OCI-LY1 (cell line): ENCODE measurements around the gene CHST13.

Experiments
- H2AFZ ChIP-seq: fragments of 200-600 bp; sonication (generic), shearing (Covaris generic); 2 replicates; pipeline ENCODE4 v1.6.0; 2014; ENCODE audit warnings: antibody characterized with exemption, mild to moderate bottlenecking, low read length
- H3F3A ChIP-seq: fragments of 200-600 bp; sonication (generic), shearing (Covaris generic); 2 replicates; pipeline ENCODE4 v1.6.0; 2014; ENCODE audit warnings: mild to moderate bottlenecking, antibody characterized with exemption, low read length, moderate library complexity; ENCODE audit not compliant: insufficient read depth
- H3K27ac ChIP-seq: fragments of 200-600 bp; sonication (generic); 2 replicates; pipeline ENCODE4 v1.5.1; 2014; ENCODE audit warnings: low read length, mixed run types, mild to moderate bottlenecking, low read depth; ENCODE audit not compliant: poor library complexity, severe bottlenecking
- H3K27me3 ChIP-seq: fragments of 200-600 bp; sonication (generic); 2 replicates; pipeline ENCODE4 v1.6.0; 2014; ENCODE audit warnings: antibody characterized with exemption, mild to moderate bottlenecking, low read length, moderate library complexity; ENCODE audit not compliant: insufficient read depth
- H3K36me3 ChIP-seq: fragments of 200-600 bp; sonication (generic); 2 replicates; pipeline ENCODE4 v1.6.1; 2014; ENCODE audit warnings: mild to moderate bottlenecking, antibody characterized with exemption, low read length, moderate library complexity, mixed read lengths; ENCODE audit not compliant: insufficient read depth
- H3K4me1 ChIP-seq: fragments of 200-600 bp; sonication (generic); 2 replicates; pipeline ENCODE4 v1.5.1; 2014; ENCODE audit warnings: mild to moderate bottlenecking, low read length, moderate library complexity; ENCODE audit not compliant: insufficient read depth, severe bottlenecking
- H3K4me2 ChIP-seq: fragments of 200-600 bp; sonication (generic), shearing (Covaris generic); 2 replicates; pipeline ENCODE4 v1.6.1; 2014; ENCODE audit warnings: low read length
- H3K4me3 ChIP-seq: fragments of 200-600 bp; sonication (generic); 2 replicates; pipeline ENCODE4 v1.5.1; 2014; ENCODE audit warnings: low read length, low read depth, mild to moderate bottlenecking, mixed read lengths; ENCODE audit not compliant: poor library complexity, severe bottlenecking
- H3K79me2 ChIP-seq: fragments of 200-600 bp; shearing (Covaris generic); 2 replicates; pipeline ENCODE4 v1.6.1; 2016; ENCODE audit warnings: mixed run types, low read length, mixed read lengths; ENCODE audit not compliant: insufficient read depth
- H3K9ac ChIP-seq: fragments of 200-600 bp; sonication (generic), shearing (Covaris generic); 2 replicates; pipeline ENCODE4 v1.6.1; 2014; ENCODE audit warnings: mild to moderate bottlenecking, low read length, mixed read lengths
- H3K9me2 ChIP-seq: fragments of 200-600 bp; sonication (generic), shearing (Covaris generic); 2 replicates; pipeline ENCODE4 v1.6.1; 2014; ENCODE audit warnings: low read depth, mild to moderate bottlenecking, low read length, mixed read lengths
- H3K9me3 ChIP-seq: fragments of 200-600 bp; shearing (Covaris generic); 2 replicates; pipeline ENCODE4 v1.6.1; 2014; ENCODE audit warnings: low read length, mixed read lengths
- H4K20me1 ChIP-seq: fragments of 200-600 bp; sonication (generic), shearing (Covaris generic); 2 replicates; pipeline ENCODE4 v1.6.0; 2016; ENCODE audit warnings: mild to moderate bottlenecking, low read length; ENCODE audit not compliant: insufficient read depth
- CTCF ChIP-seq: fragments of 200-600 bp; sonication (generic), shearing (Covaris generic); IDR thresholded peaks from 2 replicates; pipeline ENCODE4 v1.5.1; 2017; ENCODE audit warnings: mild to moderate bottlenecking, antibody characterized with exemption, low read length, moderate library complexity, mixed read lengths
- EZH2 ChIP-seq: fragments of 200-600 bp; sonication (generic), shearing (Covaris generic); IDR thresholded peaks from 2 replicates; pipeline ENCODE4 v1.8.0; 2017; ENCODE audit warnings: borderline replicate concordance, mixed run types, mild to moderate bottlenecking, antibody characterized with exemption, low read length, moderate library complexity, mixed read lengths

CHST13 gene

GRCh38 chr3:126517291-126517951 lies 6.5 kb upstream of the CHST13 start, which contains the start of gene UROC1:
TSS of gene UROC1 (minus strand) at chr3:126517773. CDS start at chr3:126517719, 54 bp downstream.
- no peak within 1 kb of the TSS for H3K9ac ChIP-seq
- H3K4me2 ChIP-seq: no peak within 1 kb of the TSS
- no peaks in the 10 kb centered on the region for H3F3A ChIP-seq
- no peaks in the 10 kb centered on the region for H3K4me1 ChIP-seq
- TF ChIP-seq CTCF: no peak
- no peak for TF ChIP-seq EZH2
- no peaks in the 10 kb centered on the region for H3K79me2 ChIP-seq
- H4K20me1 ChIP-seq: no peaks in the 10 kb centered on the region
- no peaks in the 10 kb centered on the region for H3K36me3 ChIP-seq
- H3K9me2 ChIP-seq: no peaks in the 10 kb centered on the region
- no peaks in the 10 kb centered on the region for H3K27me3 ChIP-seq
- H2AFZ ChIP-seq: no peak within 1 kb of the TSS
- no peak within 1 kb of the TSS for H3K4me3 ChIP-seq
- no peak within 1 kb of the TSS for H3K27ac ChIP-seq
- no peaks in the 10 kb centered on the region for H3K9me3 ChIP-seq

- Histone ChIP-seq H3K4me1 (no peaks in the 10 kb centered on the region), H3K79me2 (no peaks in the 10 kb centered on the region), H3K27ac (no peak overlapping the region), H3K27me3 (no peaks in the 10 kb centered on the region), H3F3A (no peaks in the 10 kb centered on the region), H3K9me3 (no peaks in the 10 kb centered on the region), H2AFZ (no peak overlapping the region), H3K4me3 (no peak overlapping the region), H3K9me2 (no peaks in the 10 kb centered on the region), H4K20me1 (no peaks in the 10 kb centered on the region), H3K9ac (no peak overlapping the region), H3K4me2 (no peak overlapping the region), H3K36me3 (no peaks in the 10 kb centered on the region)
- TF ChIP-seq CTCF: no peak
- no peak for TF ChIP-seq EZH2
These were observed 5.8 kb upstream of the CHST13 start for GRCh38 chr3:126517986-126518778.

GRCh38 chr3:126518779-126519177 lies 5.2 kb upstream of the CHST13 start:
- Histone ChIP-seq H3K4me3 (no peak overlapping the region), H3K4me2 (no peak overlapping the region)

More at GRCh38 chr3:126518779-126519177, 5.2 kb upstream of the CHST13 start:
- no peaks in the 10 kb centered on the region for H4K20me1 ChIP-seq
- no peaks in the 10 kb centered on the region for H3K4me1 ChIP-seq
- no peaks in the 10 kb centered on the region for H3K27me3 ChIP-seq
- no peak for TF ChIP-seq CTCF
- no peak for TF ChIP-seq EZH2
- no peaks in the 10 kb centered on the region for H3K79me2 ChIP-seq
- no peak overlapping the region for H3K27ac ChIP-seq
- H3K36me3 ChIP-seq: no peaks in the 10 kb centered on the region
- no peaks in the 10 kb centered on the region for H3K9me2 ChIP-seq
- no peak overlapping the region for H3K9ac ChIP-seq
- H3K9me3 ChIP-seq: no peaks in the 10 kb centered on the region
- no peaks in the 10 kb centered on the region for H3F3A ChIP-seq
- H2AFZ ChIP-seq: no peak overlapping the region
